GM12864 (cell line): ENCODE results near the gene CDK18.

Experiments
- DNase-seq: peaks from one replicate; pipeline ENCODE4 v3.0.0-alpha.2; 2011; ENCODE audit warnings: low read depth
- H3K4me3 ChIP-seq: 2 replicates; pipeline ENCODE4 v1.5.1; 2011; ENCODE audit warnings: mild to moderate bottlenecking, low read depth, low read length, control low read depth
- TF ChIP-seq, protein P1 (sequence below): IDR thresholded peaks from 2 replicates; pipeline ENCODE4 v1.5.1; 2011; ENCODE audit warnings: low read depth, mild to moderate bottlenecking, moderate library complexity, low read length, control low read depth, inconsistent platforms; ENCODE audit errors: missing control alignments

Gene CDK18

DNA sequence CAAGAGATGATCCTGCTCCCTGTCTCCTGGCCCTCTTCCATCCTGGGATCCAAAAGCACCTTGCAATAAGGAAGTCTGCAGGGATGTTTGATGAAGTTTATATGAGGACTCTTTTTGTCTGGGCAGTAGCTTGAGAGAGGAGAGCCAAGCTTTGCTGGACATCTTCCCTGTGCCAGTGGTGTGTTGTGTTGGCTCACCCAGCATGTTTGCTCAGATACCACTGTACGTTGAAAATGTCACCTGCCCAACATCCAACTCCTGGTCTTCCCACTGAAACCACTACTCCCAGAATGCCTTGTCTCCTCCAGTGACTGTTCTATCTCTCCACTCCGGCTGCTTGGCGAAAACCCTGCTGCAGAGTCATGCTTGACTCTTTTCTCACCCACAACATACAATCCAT, 12.8 kb downstream of the CDK18 start:
- DNase-seq, result no peak
- H3K4me3 ChIP-seq, result no peak overlapping the region
- TF ChIP-seq, protein P1, sequence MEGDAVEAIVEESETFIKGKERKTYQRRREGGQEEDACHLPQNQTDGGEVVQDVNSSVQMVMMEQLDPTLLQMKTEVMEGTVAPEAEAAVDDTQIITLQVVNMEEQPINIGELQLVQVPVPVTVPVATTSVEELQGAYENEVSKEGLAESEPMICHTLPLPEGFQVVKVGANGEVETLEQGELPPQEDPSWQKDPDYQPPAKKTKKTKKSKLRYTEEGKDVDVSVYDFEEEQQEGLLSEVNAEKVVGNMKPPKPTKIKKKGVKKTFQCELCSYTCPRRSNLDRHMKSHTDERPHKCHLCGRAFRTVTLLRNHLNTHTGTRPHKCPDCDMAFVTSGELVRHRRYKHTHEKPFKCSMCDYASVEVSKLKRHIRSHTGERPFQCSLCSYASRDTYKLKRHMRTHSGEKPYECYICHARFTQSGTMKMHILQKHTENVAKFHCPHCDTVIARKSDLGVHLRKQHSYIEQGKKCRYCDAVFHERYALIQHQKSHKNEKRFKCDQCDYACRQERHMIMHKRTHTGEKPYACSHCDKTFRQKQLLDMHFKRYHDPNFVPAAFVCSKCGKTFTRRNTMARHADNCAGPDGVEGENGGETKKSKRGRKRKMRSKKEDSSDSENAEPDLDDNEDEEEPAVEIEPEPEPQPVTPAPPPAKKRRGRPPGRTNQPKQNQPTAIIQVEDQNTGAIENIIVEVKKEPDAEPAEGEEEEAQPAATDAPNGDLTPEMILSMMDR, result no peak

GRCh38 chr1:205517763-205518162, 13.3 kb downstream of the CDK18 start:
- DNase-seq, result no peak

DNA sequence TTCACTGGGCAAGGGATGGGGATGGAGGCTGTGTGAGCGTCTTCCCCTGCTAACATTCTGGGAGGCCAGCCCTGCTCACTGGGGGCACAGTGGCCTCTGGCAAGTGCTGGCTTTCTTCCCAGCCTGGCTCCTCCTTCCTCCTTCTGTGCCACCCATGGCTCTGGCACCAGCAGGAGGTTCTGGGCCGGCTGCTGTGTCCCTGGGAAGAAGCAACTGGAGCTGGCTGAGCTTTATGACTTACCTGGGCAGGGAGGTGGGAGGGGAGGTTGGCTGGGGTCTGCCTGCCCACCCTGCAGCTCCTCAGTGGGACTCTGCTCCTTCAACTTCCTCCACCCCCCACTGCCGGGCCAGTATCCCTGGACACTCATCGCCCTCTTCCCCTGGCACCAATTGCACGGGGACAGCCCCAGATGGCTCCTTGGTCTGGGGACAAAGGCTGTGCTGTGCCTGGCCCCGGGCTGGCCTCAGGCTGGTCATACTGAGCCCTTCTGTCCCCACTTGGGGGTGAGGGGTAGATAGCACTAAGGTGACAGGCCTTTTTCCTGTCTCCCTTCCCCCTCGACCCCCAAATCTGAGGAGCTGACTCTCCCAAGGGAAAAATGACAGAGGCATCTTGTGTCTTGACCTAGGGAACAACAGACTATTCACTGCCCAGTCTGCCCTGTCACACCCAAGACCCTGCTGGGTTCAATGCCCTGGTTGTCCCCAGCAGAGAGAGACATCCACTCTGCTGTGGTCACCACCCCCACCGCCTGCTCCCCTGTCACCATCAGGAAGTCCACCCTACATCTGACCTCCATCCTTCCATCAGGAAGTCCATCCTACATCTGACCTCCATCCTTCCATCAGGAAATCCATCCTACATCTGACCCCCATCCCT, 14.4 kb downstream of the CDK18 start:
- TF ChIP-seq, protein P1, result no peak
- no peak overlapping the region for H3K4me3 ChIP-seq
- no peak for DNase-seq

More at GRCh38 chr1:205517763-205518162, 13.3 kb downstream of the CDK18 start:
- TF ChIP-seq, protein P1, result no peak
- no peak overlapping the region for H3K4me3 ChIP-seq

GRCh38 chr1:205519541-205520131, 15.2 kb downstream of the CDK18 start:
- H3K4me3 ChIP-seq, result no peak overlapping the region
- DNase-seq, result no peak
- TF ChIP-seq, protein P1, result no peak

DNA sequence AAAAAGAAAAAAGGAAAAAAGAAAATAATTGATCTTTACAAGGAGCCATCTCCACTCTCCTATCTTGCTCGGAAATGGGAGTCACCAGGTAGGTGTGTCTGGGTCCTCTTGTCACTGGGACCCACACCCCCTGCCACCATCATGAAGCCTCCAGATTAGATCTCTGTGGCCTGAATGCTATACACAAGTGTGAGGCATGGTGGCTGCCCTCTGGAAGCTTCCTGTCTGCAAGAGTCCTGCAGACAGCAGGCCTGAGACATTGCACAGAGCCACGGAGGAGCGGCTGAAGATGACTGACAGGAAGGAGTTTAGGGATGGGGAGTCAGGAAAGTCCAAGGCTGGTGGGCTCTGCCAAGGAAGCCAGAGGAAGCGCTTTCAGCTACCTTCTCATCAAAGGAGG, 16.2 kb downstream of the CDK18 start:
- no peak for DNase-seq
- TF ChIP-seq, protein P1, result no peak
- H3K4me3 ChIP-seq, result no peak overlapping the region

DNA sequence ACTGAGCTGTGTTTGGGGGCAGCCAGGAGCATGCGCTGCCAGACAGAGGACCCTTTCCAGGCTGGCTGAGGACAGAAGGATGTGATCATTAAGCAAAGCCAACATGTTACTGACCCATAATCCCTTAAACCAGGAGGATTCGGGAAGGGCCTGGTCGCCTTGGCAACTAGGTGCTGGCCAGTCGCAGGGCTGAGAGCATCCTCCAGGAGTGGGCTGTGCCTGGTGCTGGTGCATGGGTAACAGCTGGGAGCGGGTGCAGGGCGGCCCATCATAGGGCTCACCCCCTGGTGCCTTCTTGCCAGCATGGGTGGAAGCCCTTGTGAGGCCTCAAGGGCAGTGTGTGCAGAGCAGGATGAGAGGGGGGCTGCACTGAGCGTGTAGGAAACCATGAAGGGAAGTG, 17.2 kb downstream of the CDK18 start:
- H3K4me3 ChIP-seq, result no peak overlapping the region
- no peak for DNase-seq
- TF ChIP-seq, protein P1, result no peak
